Vagina (tissue), 2 donors: ENCODE results near the gene COL23A1. TPM values are rescaled to one million over a fixed set of nuclear protein-coding genes. Genes with fewer than 3 reads are reported as not detected.

Experiments used
- DNase-seq, 2 donors: peaks; one replicate each; pipeline ENCODE4 v3.0.0-alpha.2; 2017; ENCODE audit errors: extremely low spot score in 2 of 2
- H3K27ac ChIP-seq: fragments of 200-600 bp; sonication (generic); one replicate; pipeline ENCODE4 v1.5.1; 2019
- H3K27me3 ChIP-seq: fragments of 200-600 bp; sonication (generic); one replicate; pipeline ENCODE4 v1.5.1; 2019
- H3K36me3 ChIP-seq, 2 donors: fragments of 200-600 bp; sonication (generic); one replicate each; pipeline ENCODE4 v1.5.1; 2017 to 2019
- H3K4me1 ChIP-seq: fragments of 200-600 bp; sonication (generic); one replicate; pipeline ENCODE4 v1.5.1; 2019
- H3K4me3 ChIP-seq, 2 donors: fragments of 200-600 bp; sonication (generic); 1 replicate in 1 of 2; 2 replicates in 1 of 2; pipeline ENCODE4 v1.5.1; 2016 to 2019
- H3K9me3 ChIP-seq: fragments of 200-600 bp; sonication (generic); one replicate; pipeline ENCODE4 v1.5.1; 2019
- POLR2A ChIP-seq, 2 donors: fragments of 450-650 bp; IDR thresholded peaks; one replicate each; pipeline ENCODE4 v1.6.1; 2017; ENCODE audit warnings: antibody characterized with exemption in 2 of 2, mild to moderate bottlenecking in 2 of 2, moderate library complexity in 2 of 2
- POLR2AphosphoS5 ChIP-seq, 2 donors: sonication (generic); formaldehyde crosslinking; IDR thresholded peaks; one replicate each; pipeline ENCODE4 v1.9.0; 2017; ENCODE audit warnings: antibody characterized with exemption in 2 of 2, mild to moderate bottlenecking in 2 of 2, low read depth in 1 of 2; ENCODE audit not compliant: insufficient read depth in 1 of 2
- intact Hi-C: fragments of 100-400 bp; cut with DNase I; formaldehyde crosslinking; loops from one replicate; pipeline ENCODE4 v1.15.1; 2023
- total RNA-seq: library from RNA; depleted of rRNA; stranded (reverse); fragments of >200 nt; gene quantifications from one replicate; pipeline ENCODE4 v1.2.3, GENCODE V29; 2016
- TF ChIP-seq, protein P1 (sequence below), 3 experiments: fragments of 450-650 bp in 2 of 3; fragments of 200-600 bp in 1 of 3; sonication (generic) in 1 of 3; IDR thresholded peaks; one replicate each; pipeline ENCODE4 v1.5.1; 2017 to 2019; ENCODE audit warnings: antibody characterized with exemption in 3 of 3, mild to moderate bottlenecking in 2 of 3, moderate library complexity in 2 of 3

COL23A1 gene
- total RNA-seq, 1 donor from 2014 or later: 3.7 TPM

DNA sequence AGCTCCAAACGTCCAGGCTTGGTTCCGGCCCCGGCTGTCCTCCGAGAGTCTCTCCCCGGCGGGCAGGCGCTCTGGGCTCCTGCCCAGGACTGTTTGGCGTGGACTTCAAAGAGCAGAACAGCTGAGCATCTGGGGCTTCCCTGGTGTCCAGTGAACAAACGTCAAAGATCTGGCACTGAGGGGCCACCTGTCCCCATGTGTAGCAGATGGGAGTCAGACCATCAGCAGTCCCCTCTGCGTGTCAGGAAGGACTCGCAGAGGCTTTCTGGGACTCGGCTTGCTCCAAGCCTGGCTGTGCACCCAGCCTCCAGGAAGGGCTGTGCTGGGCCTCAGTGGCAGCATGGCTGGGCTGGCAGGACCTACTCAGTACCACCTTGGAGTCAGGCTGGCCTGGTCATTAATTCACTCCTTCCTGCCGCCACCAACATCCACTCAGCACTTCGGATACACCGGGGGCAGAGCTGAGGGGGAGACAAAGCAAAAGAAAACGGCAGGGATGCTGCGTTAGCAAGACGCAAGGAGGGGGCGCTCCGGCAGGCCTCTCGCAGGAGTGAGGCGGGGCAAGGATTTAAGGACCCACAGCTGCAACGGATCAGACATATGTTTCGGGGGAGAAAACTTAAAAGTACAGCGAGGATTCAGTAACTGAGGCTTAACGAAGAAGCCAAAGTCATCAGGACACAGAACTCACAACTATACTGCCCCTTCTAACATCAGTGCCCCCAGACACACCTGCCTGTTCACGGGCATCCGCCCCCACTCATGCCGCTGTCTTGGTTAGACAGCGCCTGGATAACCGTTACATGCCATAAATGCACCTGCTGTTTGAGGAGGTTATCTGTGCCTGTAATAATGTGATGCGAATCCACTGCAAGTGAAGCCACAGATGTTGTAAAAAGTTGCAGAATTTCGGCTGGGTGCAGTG is 193.1 kb downstream of the COL23A1 start:
- no peaks in the 10 kb centered on the region for H3K9me3 ChIP-seq
- H3K4me3 ChIP-seq: no peak overlapping the region
- no peaks in the 10 kb centered on the region for H3K4me1 ChIP-seq
- H3K27ac ChIP-seq: no peak overlapping the region
- DNase-seq: no peak
- intact Hi-C loops: no loop called here
- TF ChIP-seq, protein P1, sequence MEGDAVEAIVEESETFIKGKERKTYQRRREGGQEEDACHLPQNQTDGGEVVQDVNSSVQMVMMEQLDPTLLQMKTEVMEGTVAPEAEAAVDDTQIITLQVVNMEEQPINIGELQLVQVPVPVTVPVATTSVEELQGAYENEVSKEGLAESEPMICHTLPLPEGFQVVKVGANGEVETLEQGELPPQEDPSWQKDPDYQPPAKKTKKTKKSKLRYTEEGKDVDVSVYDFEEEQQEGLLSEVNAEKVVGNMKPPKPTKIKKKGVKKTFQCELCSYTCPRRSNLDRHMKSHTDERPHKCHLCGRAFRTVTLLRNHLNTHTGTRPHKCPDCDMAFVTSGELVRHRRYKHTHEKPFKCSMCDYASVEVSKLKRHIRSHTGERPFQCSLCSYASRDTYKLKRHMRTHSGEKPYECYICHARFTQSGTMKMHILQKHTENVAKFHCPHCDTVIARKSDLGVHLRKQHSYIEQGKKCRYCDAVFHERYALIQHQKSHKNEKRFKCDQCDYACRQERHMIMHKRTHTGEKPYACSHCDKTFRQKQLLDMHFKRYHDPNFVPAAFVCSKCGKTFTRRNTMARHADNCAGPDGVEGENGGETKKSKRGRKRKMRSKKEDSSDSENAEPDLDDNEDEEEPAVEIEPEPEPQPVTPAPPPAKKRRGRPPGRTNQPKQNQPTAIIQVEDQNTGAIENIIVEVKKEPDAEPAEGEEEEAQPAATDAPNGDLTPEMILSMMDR (IDR thresholded peaks at IDR 0.05): no peak
- TF ChIP-seq POLR2AphosphoS5 (IDR thresholded peaks at IDR 0.05; ENCODE audit: insufficient read depth in 1 of 2, low read depth in 1 of 2) (no peak), POLR2A (IDR thresholded peaks at IDR 0.05) (no peak)
- H3K36me3 ChIP-seq: no peaks in the 10 kb centered on the region
- H3K27me3 ChIP-seq: no peaks in the 10 kb centered on the region

DNA sequence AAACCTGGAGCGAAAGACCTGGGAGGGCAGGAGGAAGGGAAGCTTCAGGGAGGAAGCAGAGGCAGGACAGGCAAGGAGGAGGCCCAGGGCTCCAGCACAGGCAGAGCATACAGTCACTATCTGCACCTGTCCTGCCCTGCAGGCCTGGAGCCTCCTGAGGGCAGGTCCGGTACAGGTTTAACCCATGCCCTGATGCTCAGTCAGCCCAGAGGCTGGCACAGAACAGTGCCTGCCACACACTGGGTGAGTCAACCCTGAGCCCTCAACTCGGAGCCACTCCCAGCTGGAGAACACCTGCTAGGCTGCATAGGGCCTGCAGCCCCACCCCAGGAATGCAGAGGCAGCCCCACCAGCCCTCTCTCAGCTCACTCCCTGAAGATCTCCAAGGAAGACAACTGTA is 196.1 kb downstream of the COL23A1 start:
- no peaks in the 10 kb centered on the region for H3K9me3 ChIP-seq
- no peaks in the 10 kb centered on the region for H3K4me1 ChIP-seq
- no peaks in the 10 kb centered on the region for H3K36me3 ChIP-seq
- H3K27ac ChIP-seq: no peak overlapping the region
- intact Hi-C loops: no loop called here
- DNase-seq: no peak
- H3K27me3 ChIP-seq: no peaks in the 10 kb centered on the region
- TF ChIP-seq POLR2A (IDR thresholded peaks at IDR 0.05) (no peak), POLR2AphosphoS5 (IDR thresholded peaks at IDR 0.05; ENCODE audit: insufficient read depth in 1 of 2, low read depth in 1 of 2) (no peak)
- TF ChIP-seq, protein P1 (IDR thresholded peaks at IDR 0.05): no peak
- H3K4me3 ChIP-seq: no peak overlapping the region

DNA sequence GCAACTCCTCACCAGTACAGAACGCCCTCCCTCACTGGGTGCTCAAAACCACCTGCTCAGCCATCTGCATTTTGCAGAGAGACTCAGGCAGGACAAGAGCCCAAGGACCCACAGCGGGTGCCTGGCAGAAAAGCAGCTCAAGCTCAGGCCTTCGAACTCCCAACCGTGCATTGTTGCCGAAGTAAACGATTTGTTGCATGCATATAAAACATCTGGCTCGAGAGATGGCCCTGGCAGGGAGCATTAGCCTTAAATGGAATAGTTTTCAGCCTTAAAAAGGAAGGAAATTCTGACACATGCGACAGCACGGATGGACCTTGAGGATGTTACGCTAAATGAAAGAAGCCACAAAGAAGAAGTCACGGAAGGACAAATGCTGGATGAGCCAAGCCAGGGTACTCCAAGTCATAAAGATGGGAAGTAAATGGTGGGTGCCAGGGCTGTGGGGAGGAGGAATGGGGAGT is 197.2 kb downstream of the COL23A1 start:
- H3K9me3 ChIP-seq: no peaks in the 10 kb centered on the region
- DNase-seq: no peak
- H3K36me3 ChIP-seq: no peaks in the 10 kb centered on the region
- no peak overlapping the region for H3K27ac ChIP-seq
- intact Hi-C loops: no loop called here
- TF ChIP-seq, protein P1 (IDR thresholded peaks at IDR 0.05): no peak
- TF ChIP-seq POLR2AphosphoS5 (IDR thresholded peaks at IDR 0.05; ENCODE audit: insufficient read depth in 1 of 2, low read depth in 1 of 2) (no peak), POLR2A (IDR thresholded peaks at IDR 0.05) (no peak)
- H3K4me3 ChIP-seq: no peak overlapping the region
- H3K4me1 ChIP-seq: no peaks in the 10 kb centered on the region
- H3K27me3 ChIP-seq: no peaks in the 10 kb centered on the region

DNA sequence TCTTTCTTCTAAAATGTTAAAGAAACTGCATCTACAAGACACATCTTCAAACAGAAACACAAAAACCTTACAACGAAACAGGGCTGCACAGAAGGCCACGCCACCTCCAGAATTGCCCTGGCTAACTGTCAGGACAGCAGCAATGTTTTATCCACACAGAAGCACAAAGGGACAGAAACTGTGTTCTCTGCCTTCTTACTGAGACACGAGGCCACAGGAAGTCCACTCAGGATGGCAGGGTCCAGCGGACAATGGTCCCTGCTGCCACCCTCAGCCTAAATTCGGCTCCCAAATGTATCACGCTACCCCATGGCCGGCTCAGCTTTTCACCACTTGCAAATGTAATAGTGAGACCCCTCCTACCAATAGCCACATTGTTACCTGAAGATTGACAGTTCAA is 197.8 kb downstream of the COL23A1 start:
- no peaks in the 10 kb centered on the region for H3K9me3 ChIP-seq
- no peak for DNase-seq
- no peaks in the 10 kb centered on the region for H3K4me1 ChIP-seq
- TF ChIP-seq, protein P1 (IDR thresholded peaks at IDR 0.05): no peak
- no peak for TF ChIP-seq POLR2AphosphoS5 (IDR thresholded peaks at IDR 0.05; ENCODE audit: insufficient read depth in 1 of 2, low read depth in 1 of 2)
- H3K27ac ChIP-seq: no peak overlapping the region
- H3K27me3 ChIP-seq: no peaks in the 10 kb centered on the region
- no peak overlapping the region for H3K4me3 ChIP-seq
- no peaks in the 10 kb centered on the region for H3K36me3 ChIP-seq
- intact Hi-C loops: no loop called here

DNA sequence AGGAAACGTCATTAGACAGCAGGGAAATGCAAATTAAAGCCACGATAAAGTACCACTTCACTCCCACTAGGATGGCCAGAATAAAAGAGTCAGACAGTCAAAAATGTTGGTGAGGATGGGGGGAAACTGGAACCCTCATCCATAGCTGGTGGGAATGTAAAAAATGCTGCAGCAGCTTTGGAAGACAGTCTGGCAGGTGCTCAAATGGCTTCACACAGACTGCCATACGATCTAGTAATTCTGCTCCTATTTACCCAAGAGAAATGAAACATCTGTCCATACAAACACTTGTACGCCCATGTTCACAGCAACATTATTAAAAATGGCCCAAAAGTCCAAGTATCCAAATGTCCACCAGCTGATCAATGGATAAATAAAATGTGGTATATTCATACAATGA is 198.7 kb downstream of the COL23A1 start:
- no peak for TF ChIP-seq POLR2AphosphoS5 (IDR thresholded peaks at IDR 0.05; ENCODE audit: insufficient read depth in 1 of 2, low read depth in 1 of 2)
- DNase-seq: no peak
- H3K4me3 ChIP-seq: no peak overlapping the region

More for the DNA sequence above, 198.7 kb downstream of the COL23A1 start:
- no peaks in the 10 kb centered on the region for H3K9me3 ChIP-seq
- intact Hi-C loops: no loop called here
- H3K36me3 ChIP-seq: no peaks in the 10 kb centered on the region
- H3K4me1 ChIP-seq: no peaks in the 10 kb centered on the region
- H3K27me3 ChIP-seq: no peaks in the 10 kb centered on the region
- no peak overlapping the region for H3K27ac ChIP-seq
